Heart right ventricle (tissue), 16 donors: ENCODE results near the gene POLA2. TPM values are rescaled to one million over a fixed set of nuclear protein-coding genes. Genes with fewer than 3 reads are reported as not detected.

Experiments
- ATAC-seq, 8 donors: fragments of 200-7000 bp; cut with Tn5 transposase; one replicate each; pipeline ENCODE4 v1.9.1; 2020; ENCODE audit warnings: mild to moderate bottlenecking in 8 of 8, moderate library complexity in 8 of 8, moderate number of reproducible peaks in 1 of 8
- DNase-seq, 2 donors: peaks; one replicate each; pipeline ENCODE4 v3.0.0-alpha.2; 2020
- H3K27ac ChIP-seq, 10 donors: fragments of 200-600 bp; sonication (generic) in 2 of 10; one replicate each; pipeline versions ENCODE4 v1.5.0 to v1.8.0; 2020 to 2022; ENCODE audit warnings: mild to moderate bottlenecking in 3 of 10
- H3K27me3 ChIP-seq, 7 donors: fragments of 200-600 bp; one replicate each; pipeline ENCODE4 v1.8.0; 2021 to 2022; ENCODE audit warnings: mild to moderate bottlenecking in 2 of 7
- H3K36me3 ChIP-seq, 9 donors: fragments of 200-600 bp; sonication (generic) in 1 of 9; one replicate each; pipeline versions ENCODE4 v1.5.0 to v1.8.0; 2020 to 2022; ENCODE audit warnings: mild to moderate bottlenecking in 2 of 9
- H3K4me1 ChIP-seq, 9 donors: fragments of 200-600 bp; sonication (generic) in 1 of 9; one replicate each; pipeline versions ENCODE4 v1.5.0 to v1.8.0; 2020 to 2022; ENCODE audit warnings: mild to moderate bottlenecking in 4 of 9
- H3K4me3 ChIP-seq, 10 donors: fragments of 200-600 bp; sonication (generic) in 2 of 10; one replicate each; pipeline versions ENCODE4 v1.5.0 to v1.8.0; 2020 to 2022; ENCODE audit warnings: mild to moderate bottlenecking in 7 of 10, moderate library complexity in 2 of 10
- H3K9me3 ChIP-seq, 11 donors: fragments of 200-600 bp in 10 of 11; sonication (generic) in 2 of 11; one replicate each; pipeline versions ENCODE4 v1.5.0 to v1.8.0; 2013 to 2022; ENCODE audit warnings: mild to moderate bottlenecking in 2 of 11, control low read depth in 1 of 11, moderate library complexity in 1 of 11
- CTCF ChIP-seq, 9 donors: fragments of 200-600 bp; sonication (generic) in 2 of 9; IDR thresholded peaks; one replicate each; pipeline versions ENCODE4 v1.5.0 to v1.8.0; 2021 to 2022; ENCODE audit warnings: antibody characterized with exemption in 9 of 9, mild to moderate bottlenecking in 5 of 9, moderate library complexity in 1 of 9
- WGBS, 2 donors: extraction: QIAGEN DNeasy Blood & Tissue Kit; methylation state at CpG; one replicate each; pipeline ENCODE4 v1.1.7; 2013; ENCODE audit warnings: inconsistent platforms in 1 of 2; 5-methylcytosine and 5-hydroxymethylcytosine counted together
- intact Hi-C, 10 donors: fragments of 100-400 bp; cut with DNase I; formaldehyde crosslinking; loops; one replicate each; pipeline versions ENCODE4 v1.11.1 to v1.14.2; 2022
- polyA plus RNA-seq, 2 donors: library from polyadenylated mRNA; stranded (reverse); fragments of 200-250 nt; gene quantifications; one replicate each; pipeline ENCODE4 v1.2.3, GENCODE V29; 2013
- total RNA-seq, 10 donors: library from RNA; stranded (reverse); fragmentation: NEBNext Ultra II Directional in 3 of 10; extraction: Animal tissue kit (Norgen Biotek cat#: 25700) in 3 of 10; gene quantifications; one replicate each; pipeline versions ENCODE4 v1.2.1 to v1.2.4, GENCODE V29; 2021 to 2023
- donor health status: Arrhythmogenic right ventricular cardiomyopathy.
- donor health status: ischemic (EF 13 %, LVEDD 7.1; RV severe dilation, severe dysfunction).
- donor health status: healthy with polysubstance abuse.
- donor health status: DM: no; HTN: yes; CAD: no.
- donor health status: DM: no; HTN: no; CAD: no.
- donor health status: ischemic (EF 25% LVEDD 6.9; RV normal size, moderate dysfunction).
- donor health status: ischemic (EF 25% LVEDD 5.7; RV mildly dilated, moderate dysfunction).
- donor health status: healthy.
- donor health status: DM: yes; HTN: yes; CAD: no.
- donor health status: Ischemic cardiomyopathy.
- donor health status: ischemic (EF 35%, LVEDD 5.7; RV mildly dilated, moderate dysfunction).
- donor health status: nonischemic (EF 11% LVEDD 7.7; RV severe dilation, severe dysfunction).
- donor health status: DM: yes; HTN: yes; CAD: no.
- donor health status: PGD.
- donor health status: ischemic (EF 29% LVEDD 5.4; RV normal size, mild dysfunction).
- donor health status: nonischemic (EF 23%, LVEDD 6.1; RV moderate dilation, normal function).

Gene POLA2
- total and polyA plus RNA-seq, 12 donors = 2.3 to 9.4 (median 4.0) TPM

- Histone ChIP-seq H3K4me3 (no peak overlapping the region), H3K36me3 (peaks cover 0 to 8% (median 0%) of the 10 kb centered on the region in 9 donors), H3K27ac (peak overlapping the region in 3 of 10 donors; percentile 20 to 45 (median 29)), H3K27me3 (no peaks in the 10 kb centered on the region), H3K4me1 (peaks cover 12 to 57% (median 46%) of the 10 kb centered on the region in 9 donors), H3K9me3 (no peaks in the 10 kb centered on the region)
- 82 to 85% methylated on average over 17 of the region's 17 CpGs for WGBS, 2 donors
- ATAC-seq = no peak
- intact Hi-C loops = no loop called here
- no peak for TF ChIP-seq CTCF (IDR thresholded peaks at IDR 0.05)
- DNase-seq = no peak
Observed at GRCh38 chr11:65305501-65306268, 43.9 kb downstream of the POLA2 start.

GRCh38 chr11:65307298-65308229 lies 45.8 kb downstream of the POLA2 start:
- no peak for TF ChIP-seq CTCF (IDR thresholded peaks at IDR 0.05)
- Histone ChIP-seq H3K27ac (peak overlapping the region in 7 of 10 donors; percentile 33 to 77 (median 62)), H3K36me3 (peaks cover 0 to 8% (median 0%) of the 10 kb centered on the region in 9 donors), H3K27me3 (no peaks in the 10 kb centered on the region), H3K9me3 (no peaks in the 10 kb centered on the region), H3K4me1 (peaks cover 7 to 56% (median 40%) of the 10 kb centered on the region in 9 donors), H3K4me3 (no peak overlapping the region)
- intact Hi-C loops = no loop called here
- no peak for ATAC-seq
- DNase-seq = no peak
- 84 to 88% methylated on average over 6 of the region's 6 CpGs for WGBS, 2 donors

- H3K4me1 ChIP-seq = peaks cover 7 to 63% (median 38%) of the 10 kb centered on the region in 9 donors
- H3K4me3 ChIP-seq = no peak overlapping the region
- peaks cover 0 to 8% (median 0%) of the 10 kb centered on the region in 9 donors for H3K36me3 ChIP-seq
- H3K27me3 ChIP-seq = peaks cover 0 to under 1% (median 0%) of the 10 kb centered on the region in 7 donors
- no peak for TF ChIP-seq CTCF (IDR thresholded peaks at IDR 0.05)
- ATAC-seq (peak; percentile 14 to 76 (median 48)), DNase-seq (peak; percentile 55 to 72)
- peak overlapping the region in 9 of 10 donors; percentile 27 to 77 (median 52) for H3K27ac ChIP-seq
- WGBS, 2 donors = 24 to 29% methylated on average over 7 of the region's 7 CpGs
- intact Hi-C loops = no loop called here
- H3K9me3 ChIP-seq = no peaks in the 10 kb centered on the region
Observed at GRCh38 chr11:65308281-65308891, 46.6 kb downstream of the POLA2 start.

GRCh38 chr11:65309006-65309405 lies 47.2 kb downstream of the POLA2 start:
- Histone ChIP-seq H3K36me3 (peaks cover 0 to 7% (median 0%) of the 10 kb centered on the region in 9 donors), H3K27me3 (peaks cover 0 to 7% (median 0%) of the 10 kb centered on the region in 7 donors), H3K9me3 (no peaks in the 10 kb centered on the region), H3K4me3 (no peak overlapping the region), H3K4me1 (peaks cover 7 to 70% (median 43%) of the 10 kb centered on the region in 9 donors), H3K27ac (peak overlapping the region in 9 of 10 donors; percentile 27 to 77 (median 52))
- 44 to 61% methylated on average over 5 of the region's 5 CpGs for WGBS, 2 donors
- no peak for DNase-seq
- no peak for TF ChIP-seq CTCF (IDR thresholded peaks at IDR 0.05)
- intact Hi-C loops = no loop called here
- peak; percentile 7 to 66 (median 46) for ATAC-seq
